KMS-11 (cell line): Measurements from ENCODE around the gene SYNE1.

Experiments
- H2AFZ ChIP-seq: fragments of 200-600 bp; sonication (generic); 2 replicates; pipeline ENCODE4 v1.6.1; 2016; ENCODE audit warnings: antibody characterized with exemption, mixed run types, low read depth
- H3K27ac ChIP-seq: fragments of 200-600 bp; sonication (generic); 2 replicates; pipeline ENCODE4 v1.6.1; 2016; ENCODE audit warnings: mild to moderate bottlenecking, mixed run types
- H3K27me3 ChIP-seq: fragments of 200-600 bp; sonication (generic); 2 replicates; pipeline ENCODE4 v1.6.1; 2017; ENCODE audit warnings: mild to moderate bottlenecking, low read depth, mixed run types, moderate library complexity; ENCODE audit not compliant: insufficient read depth
- H3K36me3 ChIP-seq: fragments of 200-600 bp; sonication (generic); 2 replicates; pipeline ENCODE4 v1.6.1; 2017; ENCODE audit warnings: mild to moderate bottlenecking, mixed run types; ENCODE audit not compliant: insufficient read depth
- H3K4me1 ChIP-seq: fragments of 200-600 bp; sonication (generic); 2 replicates; pipeline ENCODE4 v1.6.1; 2016; ENCODE audit warnings: mild to moderate bottlenecking, low read depth, mixed run types; ENCODE audit not compliant: poor library complexity, severe bottlenecking
- H3K4me2 ChIP-seq: fragments of 200-600 bp; sonication (generic); 2 replicates; pipeline ENCODE4 v1.7.0; 2016; ENCODE audit warnings: mild to moderate bottlenecking, mixed run types
- H3K4me3 ChIP-seq: fragments of 200-600 bp; sonication (generic); IDR thresholded peaks from 2 replicates; pipeline ENCODE4 v1.6.1; 2017; ENCODE audit warnings: low read depth, low read length, mixed read lengths; ENCODE audit not compliant: insufficient read depth
- H3K79me2 ChIP-seq: fragments of 200-600 bp; sonication (generic); 2 replicates; pipeline ENCODE4 v1.6.1; 2016; ENCODE audit warnings: low read depth, mixed run types; ENCODE audit not compliant: insufficient read depth
- H3K9ac ChIP-seq: fragments of 200-600 bp; sonication (generic); 2 replicates; pipeline ENCODE4 v1.6.1; 2016; ENCODE audit warnings: mild to moderate bottlenecking, mixed run types
- H4K20me1 ChIP-seq: fragments of 200-600 bp; sonication (generic); 2 replicates; pipeline ENCODE4 v1.6.1; 2016; ENCODE audit warnings: mild to moderate bottlenecking, mixed run types; ENCODE audit not compliant: insufficient read depth
- CTCF ChIP-seq: fragments of 200-600 bp; sonication (generic); conservative IDR thresholded peaks from 2 replicates; pipeline ENCODE4 v1.6.1; 2017; ENCODE audit warnings: low read depth, mild to moderate bottlenecking, antibody characterized with exemption, low read length, moderate library complexity, mixed read lengths

Gene SYNE1

GRCh38 chr6:152091201-152091600 lies 546.0 kb downstream of the SYNE1 start:
- Histone ChIP-seq H3K4me2 (no peak overlapping the region), H3K36me3 (no peaks in the 10 kb centered on the region), H3K4me1 (no peaks in the 10 kb centered on the region), H3K27ac (no peak overlapping the region), H4K20me1 (no peaks in the 10 kb centered on the region), H3K4me3 (no peak overlapping the region), H2AFZ (no peak overlapping the region), H3K27me3 (no peaks in the 10 kb centered on the region), H3K79me2 (no peaks in the 10 kb centered on the region), H3K9ac (no peak overlapping the region)
- TF ChIP-seq CTCF: no peak

GRCh38 chr6:152089992-152090391 lies 547.2 kb downstream of the SYNE1 start:
- Histone ChIP-seq H3K27me3 (no peaks in the 10 kb centered on the region), H3K9ac (no peak overlapping the region), H3K27ac (no peak overlapping the region), H3K4me2 (no peak overlapping the region), H3K4me1 (no peaks in the 10 kb centered on the region), H3K4me3 (no peak overlapping the region), H3K79me2 (no peaks in the 10 kb centered on the region), H2AFZ (no peak overlapping the region), H3K36me3 (no peaks in the 10 kb centered on the region), H4K20me1 (no peaks in the 10 kb centered on the region)
- no peak for TF ChIP-seq CTCF

- Histone ChIP-seq H3K9ac (no peak overlapping the region), H3K4me1 (no peaks in the 10 kb centered on the region), H3K27ac (no peak overlapping the region), H3K4me3 (no peak overlapping the region), H4K20me1 (no peaks in the 10 kb centered on the region), H3K79me2 (no peaks in the 10 kb centered on the region), H2AFZ (no peak overlapping the region), H3K36me3 (no peaks in the 10 kb centered on the region), H3K4me2 (no peak overlapping the region), H3K27me3 (no peaks in the 10 kb centered on the region)
- TF ChIP-seq CTCF: no peak
Measured at GRCh38 chr6:152087701-152088100, 549.5 kb downstream of the SYNE1 start.

- TF ChIP-seq CTCF: no peak
- H3K79me2 ChIP-seq: no peaks in the 10 kb centered on the region
- no peaks in the 10 kb centered on the region for H3K4me1 ChIP-seq
- H3K36me3 ChIP-seq: no peaks in the 10 kb centered on the region
- H2AFZ ChIP-seq: no peak overlapping the region
- no peaks in the 10 kb centered on the region for H3K27me3 ChIP-seq
- H3K4me3 ChIP-seq: no peak overlapping the region
- H4K20me1 ChIP-seq: no peaks in the 10 kb centered on the region
- no peak overlapping the region for H3K9ac ChIP-seq
- no peak overlapping the region for H3K4me2 ChIP-seq
- no peak overlapping the region for H3K27ac ChIP-seq
Measured at GRCh38 chr6:152087096-152087495, 550.1 kb downstream of the SYNE1 start.
